ENCODE measurements around the gene TNNI3K. TPM values are rescaled to one million over a fixed set of nuclear protein-coding genes. Genes with fewer than 3 reads are reported as not detected.

TNNI3K gene
- total RNA-seq, 1 experiment from 2014 or later: not detected

- Histone ChIP-seq H3K27me3 (replicated peaks; ENCODE audit: insufficient read depth, low read depth, low read length, poor library complexity) (peaks cover 21% of the 10 kb centered on the region), H3K4me1 (ENCODE audit: insufficient read depth, low read length, poor library complexity, severe bottlenecking) (no peaks in the 10 kb centered on the region), H3K9me3 (ENCODE audit: low read depth, low read length, poor library complexity, severe bottlenecking) (no peaks in the 10 kb centered on the region), H3K27ac (ENCODE audit: low read depth, low read length, poor library complexity, severe bottlenecking) (no peak overlapping the region), H3K36me3 (ENCODE audit: insufficient read depth, low read length, poor library complexity, severe bottlenecking) (no peaks in the 10 kb centered on the region), H3K4me3 (ENCODE audit: low read depth, low read length, poor library complexity, severe bottlenecking) (no peak overlapping the region)
- DNase-seq (ENCODE audit: low spot score): no peak
- intact Hi-C loops (cut with micrococcal nuclease; ENCODE audit: unreplicated experiment): no loop called here
- ChIA-PET CTCF (no interaction called here), POLR2A (ENCODE audit: low non-redundant PET) (no interaction called here)
- TF ChIP-seq, protein P1, sequence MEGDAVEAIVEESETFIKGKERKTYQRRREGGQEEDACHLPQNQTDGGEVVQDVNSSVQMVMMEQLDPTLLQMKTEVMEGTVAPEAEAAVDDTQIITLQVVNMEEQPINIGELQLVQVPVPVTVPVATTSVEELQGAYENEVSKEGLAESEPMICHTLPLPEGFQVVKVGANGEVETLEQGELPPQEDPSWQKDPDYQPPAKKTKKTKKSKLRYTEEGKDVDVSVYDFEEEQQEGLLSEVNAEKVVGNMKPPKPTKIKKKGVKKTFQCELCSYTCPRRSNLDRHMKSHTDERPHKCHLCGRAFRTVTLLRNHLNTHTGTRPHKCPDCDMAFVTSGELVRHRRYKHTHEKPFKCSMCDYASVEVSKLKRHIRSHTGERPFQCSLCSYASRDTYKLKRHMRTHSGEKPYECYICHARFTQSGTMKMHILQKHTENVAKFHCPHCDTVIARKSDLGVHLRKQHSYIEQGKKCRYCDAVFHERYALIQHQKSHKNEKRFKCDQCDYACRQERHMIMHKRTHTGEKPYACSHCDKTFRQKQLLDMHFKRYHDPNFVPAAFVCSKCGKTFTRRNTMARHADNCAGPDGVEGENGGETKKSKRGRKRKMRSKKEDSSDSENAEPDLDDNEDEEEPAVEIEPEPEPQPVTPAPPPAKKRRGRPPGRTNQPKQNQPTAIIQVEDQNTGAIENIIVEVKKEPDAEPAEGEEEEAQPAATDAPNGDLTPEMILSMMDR (conservative IDR thresholded peaks at IDR 0.05; ENCODE audit: low read depth, low read length): no peak
- TF ChIP-seq EZH2 (IDR thresholded peaks at IDR 0.05; ENCODE audit: borderline replicate concordance, low read depth, low read length, poor library complexity, severe bottlenecking): no peak
- BruUV-seq (replicated peaks): no TSS peak
Measured at GRCh38 chr1:74470936-74471335, 235.7 kb downstream of the TNNI3K start.

DNA sequence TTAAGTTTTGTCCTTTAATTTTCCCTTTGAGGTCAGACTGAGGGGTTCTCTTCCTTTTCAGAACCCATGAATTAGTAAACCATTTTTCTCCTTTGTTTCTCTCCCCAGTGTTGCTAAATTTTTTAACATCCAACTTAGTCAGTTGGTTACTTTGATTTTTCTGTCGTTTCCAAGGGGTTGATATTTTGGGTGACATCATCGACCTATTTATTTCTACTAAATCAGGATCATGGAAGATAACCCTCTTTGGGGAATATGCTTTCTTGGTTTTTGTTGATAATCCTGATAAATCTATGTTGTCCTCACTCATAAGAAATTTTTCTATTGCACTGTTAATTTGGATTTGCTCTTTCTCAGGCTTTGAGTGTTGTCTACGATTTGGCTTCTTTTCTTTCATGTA is 236.3 kb downstream of the TNNI3K start:
- H3K9me3 ChIP-seq (ENCODE audit: low read depth, low read length, poor library complexity, severe bottlenecking): no peaks in the 10 kb centered on the region
- DNase-seq (ENCODE audit: low spot score): no peak
- CTCF ChIA-PET: no interaction called here
- H3K4me1 ChIP-seq (ENCODE audit: insufficient read depth, low read length, poor library complexity, severe bottlenecking): no peaks in the 10 kb centered on the region
- BruUV-seq (replicated peaks): no TSS peak
- TF ChIP-seq, protein P1 (conservative IDR thresholded peaks at IDR 0.05; ENCODE audit: low read depth, low read length): no peak
- no peak for TF ChIP-seq EZH2 (IDR thresholded peaks at IDR 0.05; ENCODE audit: borderline replicate concordance, low read depth, low read length, poor library complexity, severe bottlenecking)
- intact Hi-C loops (cut with micrococcal nuclease; ENCODE audit: unreplicated experiment): no loop called here
- no peak overlapping the region for H3K27ac ChIP-seq (ENCODE audit: low read depth, low read length, poor library complexity, severe bottlenecking)
- POLR2A ChIA-PET (ENCODE audit: low non-redundant PET): no interaction called here
- H3K4me3 ChIP-seq (ENCODE audit: low read depth, low read length, poor library complexity, severe bottlenecking): no peak overlapping the region
- no peaks in the 10 kb centered on the region for H3K36me3 ChIP-seq (ENCODE audit: insufficient read depth, low read length, poor library complexity, severe bottlenecking)
- H3K27me3 ChIP-seq (replicated peaks; ENCODE audit: insufficient read depth, low read depth, low read length, poor library complexity): peaks cover 21% of the 10 kb centered on the region

- no peaks in the 10 kb centered on the region for H3K9me3 ChIP-seq (ENCODE audit: low read depth, low read length, poor library complexity, severe bottlenecking)
- H3K4me3 ChIP-seq (ENCODE audit: low read depth, low read length, poor library complexity, severe bottlenecking): no peak overlapping the region
- H3K27me3 ChIP-seq (replicated peaks; ENCODE audit: insufficient read depth, low read depth, low read length, poor library complexity): peaks cover 24% of the 10 kb centered on the region
- POLR2A ChIA-PET (ENCODE audit: low non-redundant PET): no interaction called here
- no peaks in the 10 kb centered on the region for H3K4me1 ChIP-seq (ENCODE audit: insufficient read depth, low read length, poor library complexity, severe bottlenecking)
- no peak for TF ChIP-seq EZH2 (IDR thresholded peaks at IDR 0.05; ENCODE audit: borderline replicate concordance, low read depth, low read length, poor library complexity, severe bottlenecking)
- TF ChIP-seq, protein P1 (conservative IDR thresholded peaks at IDR 0.05; ENCODE audit: low read depth, low read length): no peak
- no TSS peak for BruUV-seq (replicated peaks)
- no peaks in the 10 kb centered on the region for H3K36me3 ChIP-seq (ENCODE audit: insufficient read depth, low read length, poor library complexity, severe bottlenecking)
- intact Hi-C loops (cut with micrococcal nuclease; ENCODE audit: unreplicated experiment): no loop called here
- no peak overlapping the region for H3K27ac ChIP-seq (ENCODE audit: low read depth, low read length, poor library complexity, severe bottlenecking)
- DNase-seq (ENCODE audit: low spot score): no peak
- CTCF ChIA-PET: no interaction called here
Measured at GRCh38 chr1:74474585-74474984, 239.4 kb downstream of the TNNI3K start.
